Subcutaneous adipose tissue (tissue), 4 donors: ENCODE data around the gene PDE6B. TPM values are rescaled to one million over a fixed set of nuclear protein-coding genes. Genes with fewer than 3 reads are reported as not detected.

ENCODE experiments used
- CTCF ChIP-seq: fragments of 450-650 bp; IDR thresholded peaks from one replicate; pipeline ENCODE4 v1.5.1; 2016; ENCODE audit warnings: low read depth, mild to moderate bottlenecking, control low read depth, antibody characterized with exemption, moderate library complexity
- total RNA-seq, 4 donors: library from RNA; depleted of rRNA; stranded (reverse); fragments of >200 nt; gene quantifications; one replicate each; pipeline ENCODE4 v1.1.0, GENCODE V29; 2016

Gene PDE6B
- total RNA-seq, 4 donors from 2014 or later = 2.0 to 5.9 (median 3.8) TPM; not detected in 1

GRCh38 chr4:621296-622070, 3.9 kb upstream of the PDE6B start:
- no peak for TF ChIP-seq CTCF

GRCh38 chr4:622071-622995, 3.0 kb upstream of the PDE6B start:
- no peak for TF ChIP-seq CTCF

GRCh38 chr4:622996-623913, 2.1 kb upstream of the PDE6B start:
- no peak for TF ChIP-seq CTCF

- TF ChIP-seq CTCF = no peak
These were observed 1.3 kb upstream of the PDE6B start for GRCh38 chr4:623914-624566.

- no peak for TF ChIP-seq CTCF
These were observed 323 bp downstream of the PDE6B start for GRCh38 chr4:625631-626161.

- TF ChIP-seq CTCF = no peak
These were observed 1.1 kb downstream of the PDE6B start for GRCh38 chr4:626201-627091.
